NCI-H187 (cell line): ENCODE data around the gene AGBL5.
"Not testable (repeated sequence)": the region's sequence is repeated elsewhere in the genome, so short reads cannot be mapped to it uniquely, and the experiment has no call there.

Experiments used
- DNase-seq, 2 experiments: peaks; one replicate each; lab custom pipeline; 2025; lab: John Stamatoyannopoulos, UW

The AGBL5 gene

GRCh38 chr2:27118525-27119329, 67.3 kb downstream of the AGBL5 start, which contains the start of gene CGREF1:
TSS of gene CGREF1 (minus strand) at chr2:27119128. CDS start at chr2:27104366, 14,762 bp downstream.
- DNase-seq, result no peak

- not testable (repeated sequence) for DNase-seq
Measured at GRCh38 chr2:27119330-27119670, 67.8 kb downstream of the AGBL5 start.
